Measurements from ENCODE around the gene ARNT2. TPM values are rescaled to one million over a fixed set of nuclear protein-coding genes. Genes with fewer than 3 reads are reported as not detected.

Gene ARNT2
- total and polyA plus RNA-seq, 10 of the 15 experiments (the other 5 are each of a cell fraction or from before 2014, with no cell fraction given) = 0.07 to 0.49 (median 0.09) TPM; not detected in 6

DNA sequence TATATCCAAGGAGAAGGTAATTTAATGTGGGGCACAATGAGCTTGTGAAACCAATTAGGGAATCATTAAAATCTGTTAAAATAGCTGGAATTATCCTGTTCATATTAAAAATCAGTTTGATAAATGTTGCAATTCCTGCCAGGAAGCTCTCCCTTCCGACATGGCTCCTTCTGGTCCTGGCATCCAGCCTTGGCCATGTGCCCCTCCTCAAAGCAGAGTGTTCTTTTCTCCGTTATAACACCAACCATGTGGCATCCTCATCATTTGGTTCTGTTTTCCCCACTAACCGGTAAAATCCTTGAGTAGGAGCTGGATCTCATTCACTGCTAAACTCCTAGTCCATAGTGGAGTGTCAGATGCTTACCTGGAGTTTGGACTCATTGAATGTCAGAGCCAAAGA is 127.2 kb downstream of the ARNT2 start (continued):
- no peak for TF ChIP-seq BRCA1 (IDR thresholded peaks at IDR 0.05; ENCODE audit: low read depth, low read length)
- TF ChIP-seq POU2F2 (IDR thresholded peaks at IDR 0.05; ENCODE audit: borderline replicate concordance, low read depth, low read length) = no peak
- TF ChIP-seq NR2C1 (IDR thresholded peaks at IDR 0.05) = no peak
- no peak for TF ChIP-seq NR2F1 (conservative IDR thresholded peaks at IDR 0.05)
- no peak for TF ChIP-seq HDAC2 (IDR thresholded peaks at IDR 0.05)
- TF ChIP-seq SMARCA5 (IDR thresholded peaks at IDR 0.05) = no peak

DNA sequence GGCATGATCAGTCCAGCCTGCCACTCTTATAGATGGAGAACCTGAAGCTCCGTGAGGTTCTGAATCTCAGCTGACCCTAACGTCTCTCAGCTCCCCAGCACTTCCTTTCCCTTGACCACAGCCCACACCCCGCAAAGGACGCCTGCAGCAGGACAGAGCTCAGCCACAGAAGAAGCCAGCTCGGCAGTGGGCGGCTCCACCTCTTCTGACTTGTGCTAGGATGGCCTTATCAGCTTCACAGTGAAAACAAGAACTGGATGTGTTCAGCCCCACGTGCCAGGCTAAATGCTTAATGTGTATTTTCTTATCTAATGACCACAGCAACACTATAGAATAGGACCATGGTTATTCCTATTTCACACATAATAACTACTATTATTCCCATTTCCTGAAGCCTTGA is 127.6 kb downstream of the ARNT2 start:
- H2AFZ ChIP-seq (ENCODE audit: control insufficient read depth, low read depth, low read length) = no peak overlapping the region
- RAD21 ChIA-PET (ENCODE audit: unreplicated experiment) = no interaction called here
- CTCF ChIA-PET = interaction anchor here (1.0 kb wide), 1 partner anchor 245 kb away, joined by 4 read pairs; no protein-coding TSS in a partner anchor
- 22% methylated on average over 7 of the region's 7 CpGs for WGBS (ENCODE audit: insufficient coverage, insufficient replicate concordance, low lambda C conversion rate, missing lambda C conversion rate)
- DNase-seq (ENCODE audit: low read depth, low spot score) (no peak), FAIRE-seq (no peak), ATAC-seq (no peak)
- no peaks in the 10 kb centered on the region for H3K79me2 ChIP-seq (ENCODE audit: control insufficient read depth, insufficient read depth, low read length)
- H3K9ac ChIP-seq (ENCODE audit: control insufficient read depth, insufficient read depth, low read length) = no peak overlapping the region
- H3K9me3 ChIP-seq (replicated peaks; ENCODE audit: control insufficient read depth, insufficient read depth, low read length) = no peaks in the 10 kb centered on the region; the same call in 2 of the 3 replicates
- no peaks in the 10 kb centered on the region for H3K36me3 ChIP-seq (ENCODE audit: control insufficient read depth in 2 of 2, insufficient read depth in 2 of 2, low read length in 1 of 2)
- H3K27me3 ChIP-seq (replicated peaks in 1 of 2; ENCODE audit: control insufficient read depth in 2 of 2, insufficient read depth in 2 of 2, low read length in 1 of 2) = peaks cover 0 to 2% of the 10 kb centered on the region in 2 experiments; a peak in 3 of 4 replicates
- no TSS peak for BruUV-seq (replicated peaks)
- H3K4me2 ChIP-seq (ENCODE audit: control insufficient read depth, insufficient read depth) = no peak overlapping the region
- H4K20me1 ChIP-seq (ENCODE audit: control insufficient read depth, insufficient read depth) = no peaks in the 10 kb centered on the region
- in situ Hi-C loops (cut with MboI) = no loop called here
- no peak overlapping the region for H3K27ac ChIP-seq (ENCODE audit: control insufficient read depth, insufficient read depth)
- TF ChIP-seq NRF1 (conservative IDR thresholded peaks at IDR 0.05; ENCODE audit: low read depth, low read length) (no peak), TARDBP (IDR thresholded peaks at IDR 0.05; ENCODE audit: borderline replicate concordance) (no peak), BHLHE40 (IDR thresholded peaks at IDR 0.05; ENCODE audit: borderline replicate concordance in 1 of 2, low read depth in 2 of 2, low read length in 1 of 2) (no peak), HDGF (IDR thresholded peaks at IDR 0.05) (no peak), NFYA (IDR thresholded peaks at IDR 0.05; ENCODE audit: borderline replicate concordance, low read depth, low read length) (no peak), CHD4 (IDR thresholded peaks at IDR 0.05) (no peak), ETV6 (conservative IDR thresholded peaks at IDR 0.05 in 1 of 2, IDR thresholded peaks at IDR 0.05 in 1 of 2; ENCODE audit: borderline replicate concordance in 1 of 2, low read depth in 1 of 2) (no peak), NR2C2 (IDR thresholded peaks at IDR 0.05; ENCODE audit: borderline replicate concordance, control insufficient read depth, insufficient read length, low read depth) (no peak)
- TF ChIP-seq, protein P1, sequence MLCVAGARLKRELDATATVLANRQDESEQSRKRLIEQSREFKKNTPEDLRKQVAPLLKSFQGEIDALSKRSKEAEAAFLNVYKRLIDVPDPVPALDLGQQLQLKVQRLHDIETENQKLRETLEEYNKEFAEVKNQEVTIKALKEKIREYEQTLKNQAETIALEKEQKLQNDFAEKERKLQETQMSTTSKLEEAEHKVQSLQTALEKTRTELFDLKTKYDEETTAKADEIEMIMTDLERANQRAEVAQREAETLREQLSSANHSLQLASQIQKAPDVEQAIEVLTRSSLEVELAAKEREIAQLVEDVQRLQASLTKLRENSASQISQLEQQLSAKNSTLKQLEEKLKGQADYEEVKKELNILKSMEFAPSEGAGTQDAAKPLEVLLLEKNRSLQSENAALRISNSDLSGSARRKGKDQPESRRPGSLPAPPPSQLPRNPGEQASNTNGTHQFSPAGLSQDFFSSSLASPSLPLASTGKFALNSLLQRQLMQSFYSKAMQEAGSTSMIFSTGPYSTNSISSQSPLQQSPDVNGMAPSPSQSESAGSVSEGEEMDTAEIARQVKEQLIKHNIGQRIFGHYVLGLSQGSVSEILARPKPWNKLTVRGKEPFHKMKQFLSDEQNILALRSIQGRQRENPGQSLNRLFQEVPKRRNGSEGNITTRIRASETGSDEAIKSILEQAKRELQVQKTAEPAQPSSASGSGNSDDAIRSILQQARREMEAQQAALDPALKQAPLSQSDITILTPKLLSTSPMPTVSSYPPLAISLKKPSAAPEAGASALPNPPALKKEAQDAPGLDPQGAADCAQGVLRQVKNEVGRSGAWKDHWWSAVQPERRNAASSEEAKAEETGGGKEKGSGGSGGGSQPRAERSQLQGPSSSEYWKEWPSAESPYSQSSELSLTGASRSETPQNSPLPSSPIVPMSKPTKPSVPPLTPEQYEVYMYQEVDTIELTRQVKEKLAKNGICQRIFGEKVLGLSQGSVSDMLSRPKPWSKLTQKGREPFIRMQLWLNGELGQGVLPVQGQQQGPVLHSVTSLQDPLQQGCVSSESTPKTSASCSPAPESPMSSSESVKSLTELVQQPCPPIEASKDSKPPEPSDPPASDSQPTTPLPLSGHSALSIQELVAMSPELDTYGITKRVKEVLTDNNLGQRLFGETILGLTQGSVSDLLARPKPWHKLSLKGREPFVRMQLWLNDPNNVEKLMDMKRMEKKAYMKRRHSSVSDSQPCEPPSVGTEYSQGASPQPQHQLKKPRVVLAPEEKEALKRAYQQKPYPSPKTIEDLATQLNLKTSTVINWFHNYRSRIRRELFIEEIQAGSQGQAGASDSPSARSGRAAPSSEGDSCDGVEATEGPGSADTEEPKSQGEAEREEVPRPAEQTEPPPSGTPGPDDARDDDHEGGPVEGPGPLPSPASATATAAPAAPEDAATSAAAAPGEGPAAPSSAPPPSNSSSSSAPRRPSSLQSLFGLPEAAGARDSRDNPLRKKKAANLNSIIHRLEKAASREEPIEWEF (IDR thresholded peaks at IDR 0.05; ENCODE audit: insufficient replicate concordance, low read depth, low read length) = no peak
- TF ChIP-seq, protein P2, sequence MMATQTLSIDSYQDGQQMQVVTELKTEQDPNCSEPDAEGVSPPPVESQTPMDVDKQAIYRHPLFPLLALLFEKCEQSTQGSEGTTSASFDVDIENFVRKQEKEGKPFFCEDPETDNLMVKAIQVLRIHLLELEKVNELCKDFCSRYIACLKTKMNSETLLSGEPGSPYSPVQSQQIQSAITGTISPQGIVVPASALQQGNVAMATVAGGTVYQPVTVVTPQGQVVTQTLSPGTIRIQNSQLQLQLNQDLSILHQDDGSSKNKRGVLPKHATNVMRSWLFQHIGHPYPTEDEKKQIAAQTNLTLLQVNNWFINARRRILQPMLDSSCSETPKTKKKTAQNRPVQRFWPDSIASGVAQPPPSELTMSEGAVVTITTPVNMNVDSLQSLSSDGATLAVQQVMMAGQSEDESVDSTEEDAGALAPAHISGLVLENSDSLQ (IDR thresholded peaks at IDR 0.05) = no peak
- intact Hi-C loops (cut with micrococcal nuclease; ENCODE audit: unreplicated experiment) = no loop called here
- H3K4me3 ChIP-seq = no peak overlapping the region
- POLR2A ChIA-PET = no interaction called here
- no peaks in the 10 kb centered on the region for H3K4me1 ChIP-seq (ENCODE audit: control insufficient read depth, insufficient read depth, low read length)
- SMC1A ChIA-PET (ENCODE audit: uncharacterized antibody, unreplicated experiment) = interaction anchor here (0.6 kb wide), 1 partner anchor 407 kb away, joined by 5 read pairs; no protein-coding TSS in a partner anchor

All from GM12878 (cell line).